A549 (cell line): ENCODE results near the gene HS6ST1. TPM values are rescaled to one million over a fixed set of nuclear protein-coding genes. Genes with fewer than 3 reads are reported as not detected.

Experiments used
- ATAC-seq, 2 experiments: fragments of 200-7000 bp in 1 of 2; fragments of >200 bp in 1 of 2; cut with Nextera tagmentation in 1 of 2; cut with Tn5 transposase in 1 of 2; 3 replicates each; pipeline versions ENCODE4 v1.8.0 to v1.9.1; 2018 to 2020; ENCODE audit warnings: mild to moderate bottlenecking in 1 of 2, moderate library complexity in 1 of 2
- CTCF ChIA-PET: fragments of 300-600 bp; sonication (Branson Sonifier 250); formaldehyde crosslinking; extraction: SDS; loops from one replicate; lab custom pipeline; 2021; ENCODE audit warnings: antibody characterized with exemption, inconsistent platforms; lab: Yijun Ruan, JAX
- POLR2A ChIA-PET: fragments of 350-600 bp; formaldehyde crosslinking; extraction: SDS; loops from one replicate; lab custom pipeline; 2021; ENCODE audit warnings: antibody characterized with exemption, inconsistent platforms; lab: Yijun Ruan, JAX
- DNase-seq, 2 experiments: peaks; one replicate each; pipeline versions ENCODE4 v3.0.0 to v3.0.0-alpha.2; 2011 to 2016; ENCODE audit warnings: low read depth in 1 of 2, low spot score in 1 of 2
- FAIRE-seq: peaks from 2 replicates; lab custom pipeline; 2011; peaks lifted over from hg19 to GRCh38; lab: Jason Lieb, UNC
- H3K27ac ChIP-seq, 2 experiments: fragments of >200 bp; sonication (Bioruptor Twin); formaldehyde crosslinking; 3 replicates each; pipeline ENCODE4 v1.5.1; 2016 to 2017
- H3K4me1 ChIP-seq: fragments of >200 bp; sonication (Bioruptor Twin); formaldehyde crosslinking; 3 replicates; pipeline ENCODE4 v1.6.1; 2016
- H3K4me2 ChIP-seq: fragments of >200 bp; sonication (Bioruptor Twin); formaldehyde crosslinking; 3 replicates; pipeline ENCODE4 v1.6.1; 2016
- H3K4me3 ChIP-seq: fragments of >200 bp; sonication (Bioruptor Twin); formaldehyde crosslinking; 3 replicates; pipeline ENCODE4 v1.5.1; 2016
- H3K9me3 ChIP-seq: fragments of >200 bp; sonication (Bioruptor Twin); formaldehyde crosslinking; 3 replicates; pipeline ENCODE4 v1.6.1; 2016
- BCL3 ChIP-seq: fragments of >200 bp; sonication (Bioruptor Twin); formaldehyde crosslinking; IDR thresholded peaks from 3 replicates; pipeline ENCODE4 v1.6.1; 2016
- CBX2 ChIP-seq: fragments of 200-600 bp; sonication (generic); IDR thresholded peaks from 2 replicates; pipeline ENCODE4 v1.6.1; 2016; ENCODE audit warnings: low read depth, mild to moderate bottlenecking, borderline replicate concordance
- CBX8 ChIP-seq: fragments of 200-600 bp; sonication (generic); IDR thresholded peaks from 2 replicates; pipeline ENCODE4 v1.6.1; 2016
- CHD2 ChIP-seq: fragments of 150-350 bp; IDR thresholded peaks from 2 replicates; pipeline ENCODE4 v1.6.1; 2014; ENCODE audit warnings: low read length; ENCODE audit not compliant: partially characterized antibody
- CTCF ChIP-seq: fragments of >200 bp; sonication (Bioruptor Twin); formaldehyde crosslinking; IDR thresholded peaks from 3 replicates; pipeline ENCODE4 v1.5.1; 2016
- E2F6 ChIP-seq: IDR thresholded peaks from 2 replicates; pipeline ENCODE4 v1.6.1; 2012; ENCODE audit warnings: low read depth, borderline replicate concordance
- GATA3 ChIP-seq: IDR thresholded peaks from 2 replicates; pipeline ENCODE4 v1.6.1; 2012; ENCODE audit warnings: borderline replicate concordance
- HDAC2 ChIP-seq: fragments of 200-600 bp; sonication (generic); IDR thresholded peaks from 2 replicates; pipeline ENCODE4 v1.6.1; 2016
- HEYL ChIP-seq: fragments of 250-450 bp; sonication (Bioruptor Pico); IDR thresholded peaks from 2 replicates; pipeline ENCODE4 v1.8.0; 2021; ENCODE audit warnings: mild to moderate bottlenecking, moderate library complexity
- HOXA7 ChIP-seq: fragments of 250-450 bp; sonication (Bioruptor Pico); IDR thresholded peaks from 2 replicates; pipeline ENCODE4 v1.5.0; 2020; ENCODE audit warnings: mild to moderate bottlenecking, moderate library complexity
- HOXB5 ChIP-seq: fragments of 250-450 bp; sonication (Bioruptor Pico); IDR thresholded peaks from 2 replicates; pipeline ENCODE4 v1.5.0; 2020; ENCODE audit warnings: mild to moderate bottlenecking, moderate library complexity
- JUN ChIP-seq, 2 experiments: fragments of >200 bp; sonication (Bioruptor Twin); formaldehyde crosslinking; IDR thresholded peaks; 2 replicates in 1 of 2; 3 replicates in 1 of 2; pipeline ENCODE4 v1.6.1; 2016 to 2017
- JUNB ChIP-seq: fragments of >200 bp; sonication (Bioruptor Twin); formaldehyde crosslinking; IDR thresholded peaks from 2 replicates; pipeline ENCODE4 v1.6.1; 2016
- KDM5A ChIP-seq: fragments of 200-600 bp; sonication (generic); IDR thresholded peaks from 2 replicates; pipeline ENCODE4 v1.6.1; 2016; ENCODE audit warnings: antibody characterized with exemption, mild to moderate bottlenecking
- MAFK ChIP-seq: fragments of 450-650 bp; IDR thresholded peaks from 2 replicates; pipeline ENCODE4 v1.6.1; 2014; ENCODE audit not compliant: partially characterized antibody
- NFE2L2 ChIP-seq: fragments of 150-350 bp; conservative IDR thresholded peaks from 2 replicates; pipeline ENCODE4 v1.6.1; 2014; ENCODE audit warnings: low read length
- PHF8 ChIP-seq: fragments of 200-600 bp; sonication (generic); IDR thresholded peaks from 2 replicates; pipeline ENCODE4 v1.6.1; 2016; ENCODE audit warnings: low read depth, mild to moderate bottlenecking, antibody characterized with exemption, moderate library complexity, borderline replicate concordance
- POLR2AphosphoS2 ChIP-seq: conservative IDR thresholded peaks from 2 replicates; pipeline ENCODE4 v1.6.1; 2012; ENCODE audit warnings: low read length, improper control_type of control experiment, inconsistent platforms
- RAD21 ChIP-seq, 2 experiments: fragments of >200 bp in 1 of 2; sonication (Bioruptor Twin) in 1 of 2; formaldehyde crosslinking in 1 of 2; IDR thresholded peaks in 1 of 2; conservative IDR thresholded peaks in 1 of 2; 2 replicates in 1 of 2; 3 replicates in 1 of 2; pipeline ENCODE4 v1.6.1; 2012 to 2018; ENCODE audit warnings: inconsistent platforms in 1 of 2
- RCOR1 ChIP-seq: fragments of 150-350 bp; IDR thresholded peaks from 2 replicates; pipeline ENCODE4 v1.6.1; 2014; ENCODE audit warnings: antibody characterized with exemption, low read length, low read depth
- RFX5 ChIP-seq: fragments of 450-650 bp; IDR thresholded peaks from 2 replicates; pipeline ENCODE4 v1.7.1; 2014; ENCODE audit warnings: antibody characterized with exemption, mild to moderate bottlenecking, moderate library complexity
- ZNF302 ChIP-seq: fragments of 250-450 bp; sonication (Bioruptor Pico); IDR thresholded peaks from 2 replicates; pipeline ENCODE4 v1.9.0; 2021; ENCODE audit warnings: inconsistent platforms, mild to moderate bottlenecking, moderate library complexity
- WGBS: methylation state at CpG from one replicate; pipeline ENCODE4 v1.1.6; 2017; ENCODE audit errors: missing lambda C conversion rate; 5-methylcytosine and 5-hydroxymethylcytosine counted together
- polyA plus RNA-seq, 4 experiments: library from polyadenylated mRNA; depleted of rRNA in 3 of 4; stranded (reverse); fragments of >200 nt; fragmentation: RNase III in 1 of 4; extraction: RNeasy Plus Mini Kit Qiagen cat#74134 plus additional on column Dnase treatment in 1 of 4; gene quantifications; 2 replicates in 3 of 4; 3 replicates in 1 of 4; pipeline ENCODE4 v1.2.3, GENCODE V29; 2011 to 2017

Gene HS6ST1
- polyA plus RNA-seq, 2 of the 4 experiments (the other 2 are of a cell fraction): 3.8 to 11.6 TPM

- Histone ChIP-seq H3K4me3 (no peak overlapping the region), H3K9me3 (peaks cover 4% of the 10 kb centered on the region; the same call in 1 of the 3 replicates)
- DNase-seq: no peak
- 67% methylated on average over 3 of the region's 3 CpGs for WGBS
- POLR2A ChIA-PET: no interaction called here
- TF ChIP-seq MAFK (no peak), HOXB5 (CRISPR knock-in tag) (no peak), HDAC2 (no peak), ZNF302 (CRISPR knock-in tag) (no peak), JUN (IDR thresholded peaks at IDR 0.05) (no peak), CBX8 (no peak), PHF8 (no peak), CHD2 (no peak), HEYL (CRISPR knock-in tag) (no peak)
- TF ChIP-seq, all 56 proteins: peak for 0
- no peaks in the 10 kb centered on the region for H3K4me1 ChIP-seq
- CTCF ChIA-PET: no interaction called here
- ATAC-seq: no peak
- FAIRE-seq: no peak
- H3K27ac ChIP-seq: no peak overlapping the region
- no peak overlapping the region for H3K4me2 ChIP-seq
Observed at GRCh38 chr2:128341621-128342020, 23.0 kb upstream of the HS6ST1 start.

- H3K9me3 ChIP-seq: peaks cover 34% of the 10 kb centered on the region
- FAIRE-seq: no peak
- H3K27ac ChIP-seq: no peak overlapping the region
- WGBS: 11% methylated on average over 2 of the region's 2 CpGs
- TF ChIP-seq GATA3 (no peak), NFE2L2 (no peak), CBX2 (no peak), JUNB (no peak), HDAC2 (no peak), POLR2AphosphoS2 (no peak), HOXA7 (CRISPR knock-in tag) (no peak), RFX5 (no peak), RAD21 (conservative IDR thresholded peaks at IDR 0.05 in 1 of 2, IDR thresholded peaks at IDR 0.05 in 1 of 2) (no peak), HEYL (CRISPR knock-in tag) (no peak)
- H3K4me3 ChIP-seq: no peak overlapping the region
- no peak overlapping the region for H3K4me2 ChIP-seq
- DNase-seq: no peak
- H3K4me1 ChIP-seq: no peaks in the 10 kb centered on the region
- CTCF ChIA-PET: no interaction called here
- POLR2A ChIA-PET: no interaction called here
- no peak for ATAC-seq
Observed at GRCh38 chr2:128332091-128332634, 13.5 kb upstream of the HS6ST1 start.

GRCh38 chr2:128330583-128330982 lies 11.9 kb upstream of the HS6ST1 start:
- no peak for DNase-seq
- H3K4me2 ChIP-seq: no peak overlapping the region
- no peaks in the 10 kb centered on the region for H3K4me1 ChIP-seq
- no peak for ATAC-seq
- H3K27ac ChIP-seq: no peak overlapping the region
- TF ChIP-seq BCL3 (no peak), CHD2 (no peak), GATA3 (no peak), E2F6 (no peak), RCOR1 (no peak), CTCF (no peak), KDM5A (no peak)
- H3K4me3 ChIP-seq: no peak overlapping the region
- CTCF ChIA-PET: no interaction called here
- FAIRE-seq: no peak
- 61% methylated on average over 5 of the region's 5 CpGs for WGBS
- H3K9me3 ChIP-seq: peaks cover 30% of the 10 kb centered on the region
- POLR2A ChIA-PET: no interaction called here
